IPS-15b (cell line): ENCODE results near the gene BIRC5.

Source experiments
- H3K27me3 ChIP-seq: one replicate; pipeline ENCODE4 v1.6.1; 2013; ENCODE audit warnings: low read length; ENCODE audit not compliant: control insufficient read depth, insufficient read depth
- H3K36me3 ChIP-seq: one replicate; pipeline ENCODE4 v1.6.1; 2013; ENCODE audit warnings: low read length; ENCODE audit not compliant: control insufficient read depth, insufficient read depth
- H3K4me1 ChIP-seq: one replicate; pipeline ENCODE4 v1.6.1; 2013; ENCODE audit warnings: mild to moderate bottlenecking, low read length; ENCODE audit not compliant: control insufficient read depth, insufficient read depth
- H3K4me3 ChIP-seq: one replicate; pipeline ENCODE4 v1.5.1; 2013; ENCODE audit warnings: low read depth, low read length
- H3K9ac ChIP-seq: one replicate; pipeline ENCODE4 v1.6.1; 2013; ENCODE audit warnings: low read depth, mild to moderate bottlenecking, low read length
- H3K9me3 ChIP-seq: one replicate; pipeline ENCODE4 v1.6.1; 2013; ENCODE audit warnings: mild to moderate bottlenecking, low read length; ENCODE audit not compliant: control insufficient read depth, insufficient read depth

Gene BIRC5

GRCh38 chr17:78186692-78187595 is 27.1 kb upstream of the BIRC5 start, which contains the start of the genes AFMID and TK1:
TSS of gene AFMID (plus strand) at chr17:78187362. CDS start at chr17:78187371, 9 bp downstream.
TSS of gene TK1 (minus strand) at chr17:78187052. CDS start at chr17:78186994, 58 bp downstream.
- Histone ChIP-seq H3K9me3 (no peaks in the 10 kb centered on the region), H3K4me3 (peak within 1 kb of the TSS; percentile 79), H3K36me3 (peaks cover 27% of the 10 kb centered on the region), H3K4me1 (peaks cover 7% of the 10 kb centered on the region), H3K27me3 (no peaks in the 10 kb centered on the region), H3K9ac (peak within 1 kb of the TSS; percentile 81)

- Histone ChIP-seq H3K9ac (peak overlapping the region; percentile 37), H3K4me1 (peaks cover 8% of the 10 kb centered on the region), H3K36me3 (peaks cover 2% of the 10 kb centered on the region), H3K4me3 (no peak overlapping the region), H3K9me3 (no peaks in the 10 kb centered on the region), H3K27me3 (no peaks in the 10 kb centered on the region)
Measured at GRCh38 chr17:78196716-78197115, 17.3 kb upstream of the BIRC5 start.

GRCh38 chr17:78197147-78197832 is 16.8 kb upstream of the BIRC5 start:
- Histone ChIP-seq H3K4me1 (peaks cover 8% of the 10 kb centered on the region), H3K4me3 (no peak overlapping the region), H3K27me3 (no peaks in the 10 kb centered on the region), H3K9ac (no peak overlapping the region), H3K9me3 (no peaks in the 10 kb centered on the region), H3K36me3 (peaks cover 2% of the 10 kb centered on the region)

- Histone ChIP-seq H3K27me3 (no peaks in the 10 kb centered on the region), H3K9ac (no peak overlapping the region), H3K4me3 (no peak overlapping the region), H3K9me3 (no peaks in the 10 kb centered on the region), H3K36me3 (peaks cover 13% of the 10 kb centered on the region), H3K4me1 (peaks cover 8% of the 10 kb centered on the region)
Measured at GRCh38 chr17:78200451-78200850, 13.6 kb upstream of the BIRC5 start.

- H3K9me3 ChIP-seq = no peaks in the 10 kb centered on the region
- no peak overlapping the region for H3K9ac ChIP-seq
- peaks cover 15% of the 10 kb centered on the region for H3K36me3 ChIP-seq
- no peak overlapping the region for H3K4me3 ChIP-seq
- no peaks in the 10 kb centered on the region for H3K27me3 ChIP-seq
- no peaks in the 10 kb centered on the region for H3K4me1 ChIP-seq
Measured at GRCh38 chr17:78202666-78203065, 11.4 kb upstream of the BIRC5 start.

GRCh38 chr17:78204387-78205123 is 9.5 kb upstream of the BIRC5 start:
- no peaks in the 10 kb centered on the region for H3K4me1 ChIP-seq
- H3K9me3 ChIP-seq = no peaks in the 10 kb centered on the region
- H3K36me3 ChIP-seq = peaks cover 15% of the 10 kb centered on the region
- H3K27me3 ChIP-seq = no peaks in the 10 kb centered on the region
- H3K4me3 ChIP-seq = no peak overlapping the region
- no peak overlapping the region for H3K9ac ChIP-seq

- Histone ChIP-seq H3K9ac (no peak overlapping the region), H3K27me3 (no peaks in the 10 kb centered on the region), H3K4me1 (no peaks in the 10 kb centered on the region), H3K36me3 (peaks cover 15% of the 10 kb centered on the region), H3K4me3 (no peak overlapping the region), H3K9me3 (no peaks in the 10 kb centered on the region)
Measured at GRCh38 chr17:78205124-78205775, 8.8 kb upstream of the BIRC5 start.

- Histone ChIP-seq H3K9me3 (no peaks in the 10 kb centered on the region), H3K4me1 (no peaks in the 10 kb centered on the region), H3K9ac (no peak overlapping the region), H3K36me3 (peaks cover 15% of the 10 kb centered on the region), H3K27me3 (no peaks in the 10 kb centered on the region), H3K4me3 (no peak overlapping the region)
Measured at GRCh38 chr17:78206298-78206697, 7.8 kb upstream of the BIRC5 start.

- no peaks in the 10 kb centered on the region for H3K9me3 ChIP-seq
- H3K4me1 ChIP-seq = no peaks in the 10 kb centered on the region
- no peak overlapping the region for H3K4me3 ChIP-seq
- peaks cover 13% of the 10 kb centered on the region for H3K36me3 ChIP-seq
- no peak overlapping the region for H3K9ac ChIP-seq
- no peaks in the 10 kb centered on the region for H3K27me3 ChIP-seq
Measured at GRCh38 chr17:78208486-78208885, 5.6 kb upstream of the BIRC5 start.

- no peaks in the 10 kb centered on the region for H3K4me1 ChIP-seq
Measured at GRCh38 chr17:78210111-78210510, 3.9 kb upstream of the BIRC5 start.

GRCh38 chr17:78211032-78211431 is 3.0 kb upstream of the BIRC5 start:
- Histone ChIP-seq H3K4me1 (no peaks in the 10 kb centered on the region), H3K36me3 (no peaks in the 10 kb centered on the region), H3K9me3 (no peaks in the 10 kb centered on the region), H3K27me3 (no peaks in the 10 kb centered on the region), H3K4me3 (no peak overlapping the region), H3K9ac (no peak overlapping the region)

More at GRCh38 chr17:78210111-78210510, 3.9 kb upstream of the BIRC5 start:
- H3K4me3 ChIP-seq = no peak overlapping the region
- H3K27me3 ChIP-seq = no peaks in the 10 kb centered on the region
- H3K36me3 ChIP-seq = peaks cover 7% of the 10 kb centered on the region
- H3K9me3 ChIP-seq = no peaks in the 10 kb centered on the region
- H3K9ac ChIP-seq = no peak overlapping the region
